ENCODE measurements around the gene ZNF611.
"Not testable (repeated sequence)": the region's sequence is repeated elsewhere in the genome, so short reads cannot be mapped to it uniquely, and the experiment has no call there.

ZNF611 gene

DNA sequence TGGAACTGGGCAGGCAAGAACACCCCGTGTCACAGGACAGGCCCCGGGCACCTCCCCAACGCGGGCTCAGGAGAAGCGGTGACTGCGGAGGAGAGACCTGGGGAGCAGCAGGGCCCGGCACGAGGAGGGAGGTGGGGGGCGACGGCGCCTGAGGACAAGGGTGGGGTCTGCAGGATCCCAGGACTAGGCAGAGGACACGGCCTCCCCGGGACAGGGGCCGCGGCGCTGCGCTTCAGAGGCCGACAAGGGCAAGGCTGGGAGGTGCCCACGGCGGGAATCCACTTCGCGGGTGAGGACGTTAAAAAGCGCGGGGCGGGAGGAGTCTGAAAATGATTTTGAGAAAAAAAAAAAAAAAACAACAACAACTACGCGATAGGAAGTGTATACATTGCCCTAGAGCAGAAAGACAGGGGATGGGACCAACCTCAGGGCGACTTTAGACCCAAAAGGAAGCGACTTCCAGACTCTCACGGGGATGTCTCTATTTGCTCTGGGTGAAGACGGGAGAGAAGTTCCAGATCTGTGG is 44.9 kb downstream of the ZNF611 start:
- intact Hi-C loops (cut with DNase I): no loop called here
- peak; percentile 3 to 74 (median 48) for DNase-seq

DNA sequence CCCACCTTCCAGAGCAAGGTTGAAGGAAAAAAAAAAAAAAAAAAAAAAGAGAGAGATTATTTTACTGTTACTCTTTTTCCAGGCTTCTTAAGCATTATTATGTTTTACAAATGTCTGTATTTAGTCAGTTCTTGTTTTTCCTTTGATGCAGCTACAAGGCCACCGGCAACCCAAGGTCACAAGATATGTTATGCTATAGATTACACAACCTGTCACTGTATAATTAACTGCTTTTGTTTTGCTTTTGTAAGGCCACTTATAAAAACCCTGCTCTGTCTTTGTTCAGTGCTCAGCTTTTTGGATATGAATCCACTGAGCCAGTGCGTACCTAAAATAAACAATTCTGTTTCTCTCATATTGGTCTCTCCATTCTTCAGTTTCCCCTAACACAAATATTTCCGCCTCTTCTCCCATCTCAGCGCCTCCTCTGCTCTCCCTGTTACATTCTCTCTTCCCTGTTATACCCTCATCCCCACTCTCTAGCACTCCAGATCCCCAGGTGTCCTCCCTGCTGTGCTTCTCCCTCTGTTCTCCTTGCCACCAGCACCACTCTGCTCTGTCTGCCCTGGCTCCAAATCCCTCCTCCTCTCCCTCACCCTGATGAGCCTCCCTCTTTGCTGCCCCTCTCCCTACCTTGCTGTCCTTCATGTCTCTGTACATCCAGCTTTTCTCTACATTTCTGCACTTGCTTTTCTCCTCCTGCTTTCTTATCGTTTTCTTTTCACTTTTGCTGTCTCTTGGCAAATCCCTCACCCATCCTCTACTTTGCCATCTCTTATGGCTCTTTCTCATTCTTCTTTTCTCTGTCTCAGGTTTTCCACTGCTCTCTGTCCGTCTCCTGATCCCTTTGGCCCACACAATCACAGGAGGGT is 45.7 kb downstream of the ZNF611 start:
- DNase-seq; intact Hi-C loops (cut with DNase I): not testable (repeated sequence)

DNA sequence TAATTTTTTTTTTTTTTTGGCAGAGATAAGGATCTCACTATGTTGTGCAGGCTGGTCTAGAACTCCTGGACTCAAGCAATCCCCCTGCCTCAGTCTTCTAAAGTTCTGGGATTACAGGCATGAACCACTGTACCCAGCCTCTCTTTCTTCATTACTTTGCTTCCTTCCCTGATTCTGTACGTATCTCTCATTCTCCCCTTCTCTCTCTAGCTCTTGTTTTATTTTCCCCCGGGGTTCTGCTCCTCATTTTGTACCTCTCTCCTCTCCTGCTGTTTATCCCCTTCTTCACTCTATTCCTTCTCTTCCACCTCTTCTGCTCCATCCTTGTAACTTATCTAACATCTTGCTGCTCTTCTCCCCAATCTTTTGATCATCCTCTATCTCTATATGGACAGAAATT is 46.5 kb downstream of the ZNF611 start:
- intact Hi-C loops (cut with DNase I): no loop called here
- DNase-seq: no peak

DNA sequence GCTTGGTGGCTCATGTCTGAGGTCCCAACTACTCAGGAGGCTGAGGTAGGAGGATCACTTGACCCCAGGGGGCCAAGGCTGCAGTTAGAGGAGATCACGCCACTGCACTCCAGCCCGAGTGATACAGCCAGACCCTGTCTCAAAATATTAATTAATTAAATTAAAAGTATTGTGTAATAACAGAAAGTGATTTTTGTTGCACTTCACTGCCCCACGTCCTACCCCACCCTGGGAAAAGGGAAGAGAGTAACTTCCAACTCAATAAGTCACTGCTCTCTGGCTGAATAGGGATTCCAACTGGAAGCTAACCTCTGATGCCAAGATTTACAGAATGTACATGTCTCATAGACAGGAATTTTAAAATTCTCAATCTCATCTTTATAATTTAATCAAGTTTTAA is 47.2 kb downstream of the ZNF611 start:
- intact Hi-C loops (cut with DNase I): no loop called here

DNA sequence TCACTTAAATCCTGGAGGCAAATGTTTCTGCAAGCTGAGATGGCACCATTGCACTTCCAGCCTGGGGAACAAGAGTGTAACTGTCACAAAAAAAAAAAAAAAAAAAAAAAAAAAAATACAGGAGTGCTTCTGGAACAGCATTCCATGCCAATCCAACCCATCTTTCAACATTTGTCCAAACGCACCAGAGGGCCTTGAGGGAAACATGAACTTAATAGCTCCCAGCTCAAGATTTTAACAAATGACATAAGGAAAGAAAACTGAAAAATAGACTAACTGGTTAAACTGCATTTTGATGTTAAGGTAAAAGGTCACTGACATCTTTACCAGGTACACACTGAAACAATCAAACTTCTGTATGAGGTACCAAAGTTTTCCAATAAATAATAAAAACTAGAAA is 49.0 kb downstream of the ZNF611 start:
- intact Hi-C loops (cut with DNase I): no loop called here
- no peak for DNase-seq

More for the DNA sequence above, 47.2 kb downstream of the ZNF611 start:
- no peak for DNase-seq

DNA sequence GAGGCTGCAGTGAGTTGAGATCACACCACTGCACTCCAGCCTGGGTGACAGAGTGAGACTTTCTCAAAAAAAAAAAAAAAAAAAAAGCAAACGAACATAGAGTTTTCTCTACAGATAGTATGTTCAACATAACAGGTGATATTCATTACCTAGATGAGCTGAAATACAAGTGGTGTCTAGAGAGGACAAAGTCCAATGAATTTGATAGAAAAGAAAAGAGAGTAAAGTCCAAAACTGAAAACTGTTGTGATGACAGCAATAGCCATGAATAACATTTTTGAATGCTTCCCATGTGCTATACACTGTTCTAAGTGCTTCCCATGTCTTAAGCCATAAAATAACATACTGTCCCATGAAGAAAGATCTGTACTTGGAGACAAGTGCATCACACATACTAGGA is 53.6 kb downstream of the ZNF611 start:
- DNase-seq; intact Hi-C loops (cut with DNase I): not testable (repeated sequence)

DNA sequence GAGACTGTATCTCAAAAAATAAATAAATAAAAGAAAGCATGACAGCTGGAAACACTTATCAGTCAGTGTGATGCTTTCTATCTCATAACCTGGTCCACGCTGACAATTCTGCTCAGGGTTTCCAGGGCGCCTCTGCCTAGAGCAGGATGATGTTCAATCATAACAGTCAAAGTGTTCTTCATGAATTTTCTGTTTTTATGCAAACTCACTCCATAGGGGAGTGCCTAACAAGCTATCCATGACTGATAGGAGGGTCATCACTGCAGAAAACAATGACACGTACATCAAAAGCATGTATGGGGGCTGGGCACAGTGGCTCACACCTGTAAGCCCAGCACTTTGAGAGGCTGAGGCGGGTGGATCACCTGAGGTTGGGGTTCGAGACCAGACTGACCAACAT is 55.2 kb downstream of the ZNF611 start:
- intact Hi-C loops (cut with DNase I): no loop called here
- DNase-seq: no peak

DNA sequence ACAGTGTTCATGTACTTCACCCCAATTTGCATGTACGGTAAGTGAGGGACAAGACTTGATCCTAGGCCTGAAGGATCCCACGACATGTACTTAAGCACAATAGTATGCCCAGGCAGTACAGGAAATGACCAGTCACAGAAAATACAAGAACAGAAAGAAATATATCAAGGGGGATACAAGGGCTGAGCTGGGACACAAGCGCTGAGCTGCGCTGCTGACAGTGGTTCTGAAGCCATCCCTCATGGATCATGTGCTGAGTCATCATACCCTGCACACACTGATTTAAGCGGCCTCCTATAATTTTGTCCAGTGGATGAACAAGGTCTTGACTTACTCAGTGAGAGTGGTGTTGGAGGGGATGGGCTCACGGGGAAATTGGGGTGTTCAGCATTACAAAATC is 59.6 kb downstream of the ZNF611 start:
- intact Hi-C loops (cut with DNase I); DNase-seq: not testable (repeated sequence)

DNA sequence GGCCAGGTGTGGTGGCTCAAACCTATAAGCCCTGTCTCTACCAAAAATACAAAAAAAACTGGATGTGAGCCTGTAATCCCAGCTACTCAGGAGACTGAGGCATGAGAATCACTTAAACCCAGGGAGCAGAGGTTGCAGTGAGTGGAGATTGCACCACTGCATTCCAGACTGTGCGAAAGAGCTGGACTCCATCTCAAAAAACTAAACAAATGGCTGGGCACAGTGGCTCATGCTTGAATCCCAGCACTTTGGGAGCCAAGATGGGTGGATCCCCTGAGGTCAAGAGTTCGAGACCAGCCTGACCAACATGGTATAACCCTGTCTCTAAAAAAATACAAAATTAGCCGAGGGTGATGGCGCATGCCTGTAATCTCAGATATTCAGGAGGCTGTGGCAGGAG is 61.8 kb downstream of the ZNF611 start:
- no peak for DNase-seq
- intact Hi-C loops (cut with DNase I): no loop called here

DNA sequence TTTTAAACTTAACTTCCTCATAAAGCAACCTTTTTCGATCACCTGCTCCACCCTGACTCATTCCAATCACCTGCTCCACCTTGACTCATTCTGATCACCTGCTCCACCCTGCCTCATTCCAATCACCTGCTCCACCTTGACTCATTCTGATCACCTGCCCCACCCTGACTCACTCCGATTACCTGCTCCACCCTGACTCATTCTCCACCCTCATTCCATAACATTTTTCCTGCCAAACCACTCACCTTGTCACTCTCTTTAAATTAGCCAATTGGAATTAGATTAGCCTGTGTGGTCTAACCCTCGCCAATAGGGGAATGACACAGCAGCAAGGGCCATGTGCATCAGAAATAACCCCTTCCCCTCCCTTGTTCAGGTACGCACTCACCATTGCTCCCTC is 64.8 kb downstream of the ZNF611 start:
- intact Hi-C loops (cut with DNase I): no loop called here
- DNase-seq: peak in 41 of 42 donors; percentile 4 to 83 (median 66)

DNA sequence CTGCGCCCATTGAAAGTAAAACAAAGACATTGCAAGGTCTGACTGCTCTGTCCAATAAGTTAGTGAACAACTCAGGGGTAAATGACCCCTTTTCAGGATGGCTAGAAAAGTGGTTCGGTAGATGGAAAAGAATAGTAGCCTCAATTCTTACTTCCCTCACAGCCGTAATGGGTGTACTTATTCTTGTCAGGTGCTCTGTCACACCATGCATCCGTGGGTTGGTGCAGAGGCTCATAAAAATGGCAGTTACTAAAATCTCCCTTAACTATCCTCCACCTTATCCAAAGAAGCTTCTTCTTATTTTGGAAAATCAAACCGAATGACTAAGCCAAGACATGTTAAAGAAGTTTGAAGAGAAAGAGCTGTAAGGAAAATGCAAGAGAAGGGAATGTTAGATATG is 65.3 kb downstream of the ZNF611 start:
- intact Hi-C loops (cut with DNase I): no loop called here
- peak in 16 of 42 donors; percentile 9 to 54 (median 34) for DNase-seq

DNA sequence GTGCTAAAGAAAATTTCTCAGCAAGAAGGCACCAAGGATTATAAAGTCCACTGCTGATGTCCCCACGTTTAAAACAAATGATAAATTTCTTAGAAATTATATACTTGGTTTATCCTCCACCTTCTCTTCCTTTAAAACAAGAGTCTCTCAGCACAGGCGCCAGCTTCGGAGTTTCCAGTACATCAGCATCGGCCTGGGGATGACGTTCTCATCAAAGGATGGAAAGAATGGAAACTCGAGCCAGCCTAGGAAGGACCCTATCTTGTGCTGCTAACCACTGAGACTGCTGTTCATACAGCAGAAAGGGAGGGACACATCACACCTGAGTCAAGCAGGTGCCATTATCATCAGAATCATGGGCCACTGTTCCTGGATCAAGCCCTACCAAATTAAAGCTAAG is 66.9 kb downstream of the ZNF611 start:
- intact Hi-C loops (cut with DNase I): no loop called here
- no peak for DNase-seq

DNA sequence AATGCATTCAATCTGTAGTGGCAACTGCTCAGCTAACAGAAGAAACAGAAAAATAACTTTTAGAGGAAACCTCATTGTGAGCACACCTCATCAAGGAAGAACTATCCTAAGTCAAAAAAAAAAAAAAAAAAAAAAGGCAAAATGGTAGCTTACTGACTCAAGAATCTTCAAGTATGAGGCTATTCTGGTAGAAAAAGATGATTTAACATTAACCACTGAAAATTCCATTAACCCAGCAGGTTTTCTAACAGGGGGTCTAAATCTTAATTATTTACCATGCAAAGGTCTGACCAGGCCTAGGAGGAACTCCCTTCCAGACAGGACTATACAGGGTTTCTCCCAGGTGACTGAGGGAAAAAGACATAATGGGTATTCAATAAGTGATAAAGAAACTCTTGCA is 68.3 kb downstream of the ZNF611 start:
- no peak for DNase-seq
- intact Hi-C loops (cut with DNase I): no loop called here

DNA sequence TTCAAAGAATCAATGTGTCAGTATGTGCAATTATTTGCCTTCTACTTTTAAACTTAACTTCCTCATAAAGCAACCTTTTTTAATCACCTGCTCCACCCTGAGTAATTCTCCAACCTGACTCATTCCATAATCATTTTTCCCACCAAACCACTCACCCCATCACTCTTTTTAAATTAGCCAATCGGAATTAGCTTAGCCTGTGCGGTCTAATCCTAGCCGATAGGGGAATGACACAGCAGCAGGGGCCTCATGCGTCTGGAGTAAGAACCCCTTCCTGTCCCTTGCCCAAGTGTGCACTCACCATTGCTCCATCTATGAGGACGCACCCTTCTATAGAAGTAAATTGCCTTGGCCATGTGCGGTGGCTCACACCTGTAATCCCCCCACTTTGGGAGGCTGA is 69.3 kb downstream of the ZNF611 start:
- intact Hi-C loops (cut with DNase I): no loop called here
- peak in 1 of 42 donors; percentile 25 for DNase-seq

DNA sequence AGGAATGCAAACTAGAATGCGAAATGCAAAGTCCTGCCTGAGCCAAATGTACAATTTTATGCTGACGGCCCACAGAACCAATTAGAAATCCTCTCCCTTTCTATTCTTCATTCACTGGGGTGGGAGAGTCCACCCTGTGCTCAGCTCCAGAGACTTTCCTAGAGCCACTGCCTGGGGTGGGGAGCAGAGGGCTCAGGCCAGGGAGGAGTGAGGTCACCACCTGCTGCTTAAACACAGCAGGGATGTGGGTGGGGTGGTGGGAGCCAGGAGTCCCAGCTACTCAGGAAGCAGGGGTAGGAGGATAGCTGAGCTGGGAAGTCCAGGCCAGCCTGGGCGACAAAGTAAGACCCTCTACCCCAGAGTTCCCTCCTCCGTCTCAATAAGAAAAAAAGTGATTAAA is 69.8 kb downstream of the ZNF611 start:
- peak in 1 of 42 donors; percentile 12 for DNase-seq
- intact Hi-C loops (cut with DNase I): no loop called here

DNA sequence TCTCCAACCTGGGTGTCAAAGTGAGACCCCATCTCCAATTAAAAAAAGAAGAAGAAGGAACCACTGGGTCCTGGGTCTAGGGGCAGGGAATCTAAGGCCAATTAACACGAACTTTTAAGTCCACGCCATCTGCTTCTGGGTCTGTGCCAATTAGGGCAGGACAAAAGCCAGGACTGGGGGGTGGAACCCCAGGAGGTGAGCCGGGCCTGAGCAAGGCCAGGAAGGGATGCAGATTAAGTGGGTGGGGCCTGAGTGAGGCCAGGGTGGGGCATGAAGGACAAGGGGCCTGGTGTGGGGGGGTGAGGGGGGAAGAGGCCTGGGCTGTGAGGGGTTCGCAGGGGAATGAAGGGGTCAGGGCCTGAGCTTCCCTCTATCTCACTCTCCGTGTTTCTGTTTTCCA is 70.4 kb downstream of the ZNF611 start:
- intact Hi-C loops (cut with DNase I): no loop called here
- DNase-seq: no peak

DNA sequence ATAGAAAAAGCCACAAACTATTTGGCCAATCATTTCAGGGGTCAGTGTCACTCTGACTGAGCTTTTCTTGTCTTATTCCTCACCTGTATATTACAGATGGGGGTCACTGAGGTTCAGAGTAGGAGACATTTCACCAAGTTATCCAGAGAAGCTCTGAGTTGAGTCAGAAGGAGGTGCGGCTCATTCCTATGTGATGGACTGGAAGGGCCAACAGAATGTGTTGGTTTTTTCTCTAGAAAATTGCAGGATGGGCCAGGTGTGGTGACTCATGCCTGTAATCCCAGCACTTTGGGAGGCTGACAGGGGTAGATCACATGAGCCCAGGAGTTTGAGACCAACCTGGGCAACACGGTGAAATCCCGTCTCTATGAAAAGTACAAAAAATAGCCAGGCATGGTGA is 72.2 kb downstream of the ZNF611 start:
- intact Hi-C loops (cut with DNase I): no loop called here

DNA sequence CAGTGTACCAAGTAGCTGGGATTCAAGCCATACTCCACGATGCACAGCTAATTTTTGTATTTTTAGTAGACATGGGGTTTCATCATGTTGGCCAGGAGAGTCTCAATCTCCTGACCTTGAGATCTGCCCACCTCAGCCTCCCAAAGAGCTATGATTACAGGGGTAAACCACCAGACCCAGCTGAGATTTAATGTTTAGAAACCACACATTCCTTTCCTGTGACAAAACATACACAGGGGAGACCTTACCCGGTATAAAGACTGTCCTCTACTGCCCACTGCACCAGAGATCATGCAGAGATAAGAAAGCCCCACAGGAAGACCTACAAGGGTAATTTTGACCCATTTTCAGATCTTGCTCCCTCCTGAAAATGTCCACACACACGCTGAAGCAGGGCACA is 73.9 kb downstream of the ZNF611 start:
- intact Hi-C loops (cut with DNase I): no loop called here
- DNase-seq: no peak

More for the DNA sequence above, 72.2 kb downstream of the ZNF611 start:
- no peak for DNase-seq

DNA sequence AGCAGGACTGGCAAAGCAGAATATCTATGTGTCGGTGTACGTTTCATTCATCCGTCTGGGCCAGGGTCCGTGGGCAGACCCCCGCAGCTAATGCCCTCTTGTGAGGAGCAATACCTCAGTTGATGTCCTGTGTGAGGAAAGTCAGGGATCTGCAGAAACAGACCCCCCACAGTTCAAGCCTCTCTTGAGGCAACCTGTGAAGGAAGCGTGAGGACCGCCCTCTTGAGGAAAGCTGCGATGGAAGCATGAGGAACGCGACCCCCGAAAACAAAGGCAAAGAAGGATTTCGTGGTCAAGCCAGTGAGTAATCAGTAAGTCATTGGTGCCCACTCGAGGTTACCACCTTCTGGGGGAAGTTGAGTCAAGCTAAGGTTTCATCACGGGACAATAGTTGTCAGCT is 75.8 kb downstream of the ZNF611 start:
- intact Hi-C loops (cut with DNase I): no loop called here

DNA sequence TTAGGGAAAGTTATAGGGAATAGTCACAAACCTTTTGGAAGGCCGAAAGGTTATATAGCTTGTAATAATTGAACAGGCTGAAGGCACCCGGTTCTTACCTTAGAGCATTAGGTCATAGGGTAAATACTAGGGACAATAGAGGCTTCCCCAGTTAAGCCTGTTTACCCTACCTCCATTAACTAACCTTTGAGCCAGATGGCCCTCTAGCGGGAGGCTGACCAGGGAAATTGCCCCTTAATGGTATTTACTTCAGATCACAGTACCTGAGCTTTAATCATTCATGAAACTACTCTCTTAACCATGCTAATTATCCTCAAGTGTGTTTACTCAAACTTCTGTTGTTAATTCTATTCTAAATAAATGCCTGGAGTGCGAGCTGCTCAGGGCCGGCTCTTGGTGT is 76.2 kb downstream of the ZNF611 start:
- no peak for DNase-seq
- intact Hi-C loops (cut with DNase I): no loop called here

More for the DNA sequence above, 75.8 kb downstream of the ZNF611 start:
- DNase-seq: no peak

DNA sequence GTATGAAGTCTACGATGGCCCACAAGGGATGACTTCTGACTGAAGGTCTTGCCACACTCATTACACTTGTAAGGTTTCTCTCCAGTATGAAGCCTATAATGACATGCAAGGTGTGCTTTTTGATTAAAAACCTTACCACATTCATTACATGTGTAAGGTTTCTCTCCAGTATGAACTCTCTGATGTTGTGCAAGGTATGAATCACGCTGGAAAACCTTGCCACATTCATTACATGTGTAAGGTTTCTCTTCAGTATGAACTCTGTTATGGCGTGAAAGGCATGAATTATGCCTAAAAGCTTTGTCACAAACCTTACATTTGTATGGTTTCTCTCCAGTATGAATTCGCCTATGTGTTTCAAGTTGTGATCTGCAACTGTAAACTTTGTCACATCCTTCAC is 81.7 kb downstream of the ZNF611 start:
- DNase-seq: no peak
- intact Hi-C loops (cut with DNase I): no loop called here

Measured in head of caudate nucleus (tissue), 42 donors.